ENCODE results near the gene BARX2.

Gene BARX2

GRCh38 chr11:129425214-129425613 is 49.6 kb downstream of the BARX2 start:
- no peak for TF ChIP-seq CTCF (IDR thresholded peaks at IDR 0.05)

GRCh38 chr11:129426038-129426437 is 50.4 kb downstream of the BARX2 start:
- TF ChIP-seq CTCF (IDR thresholded peaks at IDR 0.05) = no peak

GRCh38 chr11:129426776-129427175 is 51.1 kb downstream of the BARX2 start:
- TF ChIP-seq CTCF (IDR thresholded peaks at IDR 0.05) = no peak

- no peak for TF ChIP-seq CTCF (IDR thresholded peaks at IDR 0.05)
Measured at GRCh38 chr11:129427376-129427775, 51.7 kb downstream of the BARX2 start.

- no peak for TF ChIP-seq CTCF (IDR thresholded peaks at IDR 0.05)
Measured at GRCh38 chr11:129427816-129428406, 52.3 kb downstream of the BARX2 start.

GRCh38 chr11:129428557-129428956 is 52.9 kb downstream of the BARX2 start:
- no peak for TF ChIP-seq CTCF (IDR thresholded peaks at IDR 0.05)

GRCh38 chr11:129434641-129435498 is 59.2 kb downstream of the BARX2 start:
- no peak for TF ChIP-seq CTCF (IDR thresholded peaks at IDR 0.05)

Measured in LNCAP (cell line).